Measurements from ENCODE around the gene SLC27A4. TPM values are rescaled to one million over a fixed set of nuclear protein-coding genes. Genes with fewer than 3 reads are reported as not detected.

Gene SLC27A4
- total and polyA plus RNA-seq, 2 of the 13 experiments (the other 11 are each of a cell fraction or from before 2014, with no cell fraction given): 10.6 to 18.8 TPM

- TF ChIP-seq SMARCE1 (IDR thresholded peaks at IDR 0.05; ENCODE audit: borderline replicate concordance): no peak
- TF ChIP-seq, protein P1, sequence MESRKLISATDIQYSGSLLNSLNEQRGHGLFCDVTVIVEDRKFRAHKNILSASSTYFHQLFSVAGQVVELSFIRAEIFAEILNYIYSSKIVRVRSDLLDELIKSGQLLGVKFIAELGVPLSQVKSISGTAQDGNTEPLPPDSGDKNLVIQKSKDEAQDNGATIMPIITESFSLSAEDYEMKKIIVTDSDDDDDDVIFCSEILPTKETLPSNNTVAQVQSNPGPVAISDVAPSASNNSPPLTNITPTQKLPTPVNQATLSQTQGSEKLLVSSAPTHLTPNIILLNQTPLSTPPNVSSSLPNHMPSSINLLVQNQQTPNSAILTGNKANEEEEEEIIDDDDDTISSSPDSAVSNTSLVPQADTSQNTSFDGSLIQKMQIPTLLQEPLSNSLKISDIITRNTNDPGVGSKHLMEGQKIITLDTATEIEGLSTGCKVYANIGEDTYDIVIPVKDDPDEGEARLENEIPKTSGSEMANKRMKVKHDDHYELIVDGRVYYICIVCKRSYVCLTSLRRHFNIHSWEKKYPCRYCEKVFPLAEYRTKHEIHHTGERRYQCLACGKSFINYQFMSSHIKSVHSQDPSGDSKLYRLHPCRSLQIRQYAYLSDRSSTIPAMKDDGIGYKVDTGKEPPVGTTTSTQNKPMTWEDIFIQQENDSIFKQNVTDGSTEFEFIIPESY (CRISPR knock-in tag; IDR thresholded peaks at IDR 0.05): peak; percentile 55; the same call in 1 of the 2 replicates
- Histone ChIP-seq H2AFZ (ENCODE audit: low read length) (no peak overlapping the region), H3K9ac (ENCODE audit: insufficient read depth, low read depth, low read length) (no peak overlapping the region), H3K9me3 (ENCODE audit: low read length) (no peaks in the 10 kb centered on the region), H3K36me3 (replicated peaks in 1 of 2; ENCODE audit: control insufficient read depth in 1 of 2, insufficient read depth in 2 of 2, low read length in 2 of 2) (no peaks in the 10 kb centered on the region), H3K79me2 (ENCODE audit: insufficient read depth, low read length) (no peaks in the 10 kb centered on the region), H3K4me2 (ENCODE audit: low read depth, low read length) (no peak overlapping the region), H3K4me1 (ENCODE audit: insufficient read depth, low read length) (peaks cover 36% of the 10 kb centered on the region), H3K4me3 (replicated peaks in 1 of 3; ENCODE audit: insufficient read depth in 1 of 3, low read depth in 2 of 3, low read length in 3 of 3) (no peak overlapping the region), H4K20me1 (ENCODE audit: insufficient read depth, low read length) (no peaks in the 10 kb centered on the region), H3K27ac (ENCODE audit: extremely low read length, insufficient read depth, low read length) (no peak overlapping the region), H3K27me3 (ENCODE audit: control insufficient read depth in 1 of 2, insufficient read depth in 2 of 2, low read length in 2 of 2) (no peaks in the 10 kb centered on the region; a peak in 1 of 5 replicates)
- CTCF ChIA-PET (ENCODE audit: low intra/inter-chr PET ratio, low total read pairs): no interaction called here
- ATAC-seq: no peak
- intact Hi-C loops (cut with micrococcal nuclease; ENCODE audit: unreplicated experiment) (loop anchor here (5.0 kb wide), 1 partner anchor 113 kb away; no protein-coding TSS in a partner anchor), in situ Hi-C loops (cut with HindIII; ENCODE audit: extremely low pct_ligation_motif_present, low pct_unique_long_range_greater_than_20kb) (loop anchor here (5.0 kb wide), 2 partner anchors 43 to 113 kb away; partner anchors contain the start of gene SLC27A4)
- 78% methylated on average over 18 of the region's 20 CpGs for WGBS (ENCODE audit: low lambda C conversion rate)
- POLR2A ChIA-PET: interaction anchor here (0.6 to 2.3 kb wide), 6 partner anchors 8 to 72 kb away, joined by 3 to 15 read pairs (median 4); partner anchors contain the start of genes SLC27A4 and URM1
- DNase-seq (ENCODE audit: low spot score): no peak
- BruUV-seq (replicated peaks): no TSS peak
- no peak for FAIRE-seq
Measured at GRCh38 chr9:128298535-128299482, 41.5 kb upstream of the SLC27A4 start.
